NCI-H446 (cell line): Measurements from ENCODE around the gene TRIM9.

Source experiments
- DNase-seq, 2 experiments: peaks; one replicate each; lab custom pipeline; 2025; lab: John Stamatoyannopoulos, UW

The TRIM9 gene

DNA sequence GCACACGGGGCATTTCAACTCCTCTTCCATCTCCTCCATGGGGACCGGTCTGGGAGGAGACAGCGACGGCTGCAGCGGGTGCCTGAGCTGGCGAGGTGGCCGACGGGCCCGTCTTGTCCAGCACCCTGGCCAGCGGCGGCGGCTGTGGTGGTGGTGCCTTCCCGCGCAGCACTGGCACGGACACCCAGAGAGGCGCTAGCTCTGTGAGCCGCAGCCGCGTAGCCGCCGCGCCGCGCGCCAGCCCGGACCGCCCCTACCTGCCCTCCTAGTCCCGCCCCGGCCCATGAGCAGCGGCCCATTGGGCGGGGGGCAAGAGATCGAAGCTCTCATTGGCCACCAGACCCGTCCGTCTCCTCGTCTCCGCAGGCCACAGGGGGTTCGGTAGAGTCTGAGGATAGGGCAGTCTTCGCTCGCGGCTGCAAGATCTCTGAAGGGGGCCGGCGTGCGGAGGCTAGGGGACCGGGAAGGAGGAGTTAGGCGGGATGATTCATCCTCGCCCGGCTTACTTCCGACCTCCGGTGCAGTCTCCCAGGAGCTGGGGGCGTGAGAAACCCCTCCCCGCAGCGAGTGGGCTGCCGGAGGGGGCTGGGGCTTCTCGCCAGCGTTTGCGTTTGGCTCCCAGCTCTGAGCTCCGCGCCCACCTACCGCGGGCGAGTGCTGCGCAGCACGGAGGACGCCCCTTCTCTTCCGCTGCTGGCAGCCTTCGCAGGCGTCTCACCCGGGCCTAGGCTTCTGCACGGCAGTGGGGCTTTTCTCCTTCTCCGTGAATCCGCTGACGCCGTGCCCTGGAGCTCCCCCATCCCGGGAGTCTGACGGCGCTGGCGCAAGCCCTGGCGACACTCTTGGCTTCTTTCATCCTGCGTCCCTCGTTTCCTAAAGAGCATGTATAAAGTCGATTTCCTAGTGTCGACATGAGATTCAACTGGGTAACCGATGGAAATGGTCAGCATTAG is at the start of gene TRIM9:
Gene TRIM9 (minus strand): TSS at position 205 of the 953 bp plus-strand sequence. CDS start 166 bp downstream, at position 39.
- peak; percentile 98 to 99 for DNase-seq

DNA sequence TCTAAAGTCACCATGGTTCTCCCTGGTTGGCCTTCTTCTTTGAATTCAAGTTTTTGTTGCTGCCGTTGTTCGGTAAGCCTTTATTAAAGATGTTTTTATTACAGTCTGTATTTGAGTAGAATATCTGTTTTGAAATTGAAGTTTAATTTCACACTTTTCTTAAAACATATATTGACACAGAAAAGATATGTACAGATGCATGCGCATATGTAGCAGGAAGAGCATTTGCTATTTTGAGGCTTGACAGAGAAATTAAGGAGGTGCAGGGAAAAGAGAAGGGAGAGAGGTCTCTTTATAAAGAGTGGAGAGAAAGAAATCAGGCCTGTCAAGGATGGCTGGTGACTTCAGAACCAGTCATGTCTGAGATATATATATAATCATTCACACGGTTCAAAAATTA is 46.0 kb upstream of the TRIM9 start:
- DNase-seq: no peak

DNA sequence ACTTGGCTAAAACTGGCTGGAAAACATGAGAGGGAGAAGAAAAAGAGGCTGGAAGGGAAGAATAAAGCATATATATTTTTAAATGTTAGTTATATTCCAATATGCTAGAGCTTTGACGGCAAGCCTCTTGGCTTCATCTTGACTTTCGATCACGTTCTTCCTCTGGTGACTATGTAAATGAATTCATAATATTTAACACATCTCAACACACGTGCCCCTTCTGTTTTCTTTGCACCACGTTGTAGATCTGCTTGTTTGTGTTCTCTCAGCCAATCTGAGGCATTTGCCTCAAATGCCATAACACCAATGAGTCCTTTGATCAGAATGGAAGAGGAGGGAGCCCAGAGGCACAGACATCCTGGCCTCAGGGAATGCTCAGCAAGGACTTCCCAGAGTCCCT is 45.4 kb upstream of the TRIM9 start:
- no peak for DNase-seq

DNA sequence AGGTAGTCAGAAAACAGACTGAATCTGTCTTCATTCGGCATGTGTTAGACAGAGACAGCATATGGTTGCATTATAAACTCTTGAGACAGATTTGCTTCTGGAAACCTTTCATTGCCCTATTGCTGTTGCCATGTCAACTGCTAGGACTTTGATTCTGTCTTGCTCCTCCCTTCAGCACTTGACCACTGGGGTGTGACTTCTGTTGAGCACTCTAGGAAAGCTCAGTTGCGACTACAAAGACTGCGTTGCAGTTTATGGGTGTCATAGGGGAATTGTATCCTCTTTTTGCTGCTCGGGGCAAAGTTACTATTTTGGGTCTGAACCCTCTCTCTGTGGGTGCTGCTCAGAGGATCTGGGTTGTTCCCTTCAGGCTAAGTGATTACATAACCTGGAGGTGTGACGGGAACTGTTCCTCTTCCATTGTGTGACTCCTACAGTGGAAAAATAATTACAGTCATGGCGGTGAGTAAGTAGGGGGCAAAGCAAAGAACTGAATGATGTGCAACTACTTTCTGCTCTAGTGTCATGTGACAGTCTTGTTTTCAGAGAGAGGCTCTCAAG is 44.3 kb upstream of the TRIM9 start:
- DNase-seq: peak; percentile 7 to 68

DNA sequence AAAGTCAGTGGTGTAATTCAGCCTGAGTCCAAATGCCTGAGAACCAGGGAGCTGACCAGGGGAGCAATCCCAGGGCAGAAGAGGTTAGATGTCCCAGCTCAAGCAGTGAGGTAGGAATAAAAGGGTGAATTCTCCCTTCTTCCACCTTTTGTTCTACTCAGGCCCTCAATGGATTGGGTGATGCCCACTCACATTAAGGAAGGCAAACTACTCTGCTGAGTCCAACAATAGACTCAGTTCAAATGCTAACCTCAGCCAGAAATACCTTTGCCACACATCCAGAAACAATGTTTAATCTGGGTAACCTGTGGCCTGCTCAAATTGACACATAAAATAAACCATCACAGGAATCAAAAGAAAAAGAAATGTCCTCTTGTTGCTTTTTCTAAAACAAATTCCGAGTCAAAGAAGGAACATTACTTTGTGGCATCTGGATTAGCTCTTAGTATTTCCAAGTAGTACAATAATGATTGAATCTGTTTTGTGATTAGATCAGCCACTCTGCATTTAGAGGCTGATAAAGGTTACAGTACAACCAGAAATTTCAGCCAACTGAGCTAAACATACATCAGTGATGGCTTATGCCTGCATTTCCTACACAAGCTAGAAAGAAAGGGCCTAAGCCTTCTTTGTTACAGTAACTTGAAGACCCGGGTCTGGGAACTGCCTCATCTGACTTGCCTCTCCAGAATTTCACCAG is 43.6 kb upstream of the TRIM9 start:
- DNase-seq: no peak

DNA sequence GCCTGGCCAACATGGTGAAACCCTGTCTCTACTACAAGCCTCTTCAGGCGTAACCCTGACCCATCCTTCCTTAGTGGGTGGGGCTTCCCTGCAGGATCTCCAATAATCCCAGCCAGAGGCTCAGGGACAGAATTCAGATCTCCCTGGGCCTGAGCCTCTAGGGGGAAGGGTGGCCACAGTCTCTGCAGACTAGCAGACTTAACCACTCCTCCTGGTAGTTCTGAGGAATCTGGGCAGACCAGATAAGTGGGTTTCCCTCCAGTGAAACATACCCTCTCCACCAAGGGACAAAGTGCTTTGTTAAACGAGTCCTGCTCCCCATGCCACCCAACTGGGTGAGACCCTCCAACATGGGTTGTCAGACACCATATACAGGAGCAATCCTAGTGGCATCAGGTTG is 36.6 kb upstream of the TRIM9 start:
- DNase-seq: no peak

DNA sequence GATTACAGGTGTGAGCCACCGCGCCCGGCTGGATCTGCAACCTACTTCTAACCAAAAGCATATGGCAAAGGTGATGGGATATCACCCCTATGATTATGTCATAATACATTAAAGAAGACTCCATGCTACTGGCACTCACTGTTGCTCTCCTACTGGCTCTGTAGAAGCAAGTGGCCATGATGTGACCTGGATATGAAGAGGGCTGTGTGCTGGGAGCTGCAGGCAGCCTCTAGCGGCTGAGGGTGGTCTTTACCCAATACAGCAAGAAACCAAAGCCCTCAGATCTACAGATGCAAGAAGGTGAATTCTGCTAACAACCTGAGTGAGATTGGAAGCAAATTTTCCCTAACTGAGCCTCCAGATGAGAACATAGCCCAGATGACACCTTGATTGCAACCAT is 34.2 kb upstream of the TRIM9 start:
- DNase-seq: peak in 1 of 2 experiments; percentile 1

DNA sequence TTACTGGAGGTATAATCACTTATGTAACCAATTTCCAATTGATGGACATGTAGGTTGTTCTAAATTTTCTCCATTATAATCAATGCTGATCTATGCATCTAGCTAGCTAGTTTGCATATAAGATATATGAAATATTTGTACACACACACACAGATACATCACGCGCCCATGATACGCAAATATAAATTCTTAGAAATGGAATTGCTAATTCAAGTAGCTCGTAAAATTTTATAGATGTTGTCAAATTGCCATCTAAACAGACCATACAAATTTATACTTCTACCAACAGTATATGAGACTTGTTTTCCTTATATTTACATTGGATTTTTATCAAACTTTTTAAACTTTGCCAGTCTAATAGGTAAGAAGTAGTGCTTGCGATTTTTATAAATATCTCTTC is 29.1 kb upstream of the TRIM9 start:
- no peak for DNase-seq

DNA sequence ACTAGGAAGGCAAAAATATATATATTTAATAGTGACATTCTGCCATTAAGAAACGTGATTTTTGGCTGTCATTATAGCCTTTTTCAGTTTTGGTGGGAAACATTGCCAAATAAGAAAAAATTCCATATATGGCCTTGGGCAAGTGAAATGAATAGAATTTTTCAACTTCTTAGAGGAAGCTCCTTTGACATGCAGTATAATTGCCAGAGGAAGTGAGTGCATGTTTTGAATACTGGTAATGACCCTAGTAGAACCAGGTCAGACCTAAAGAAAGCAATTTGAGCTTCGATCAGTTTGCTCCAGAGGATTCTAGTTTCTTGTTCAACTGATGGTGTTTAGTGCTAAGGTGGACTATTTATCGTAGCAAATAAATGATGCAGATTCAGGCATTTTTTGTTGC is 26.2 kb upstream of the TRIM9 start:
- no peak for DNase-seq

DNA sequence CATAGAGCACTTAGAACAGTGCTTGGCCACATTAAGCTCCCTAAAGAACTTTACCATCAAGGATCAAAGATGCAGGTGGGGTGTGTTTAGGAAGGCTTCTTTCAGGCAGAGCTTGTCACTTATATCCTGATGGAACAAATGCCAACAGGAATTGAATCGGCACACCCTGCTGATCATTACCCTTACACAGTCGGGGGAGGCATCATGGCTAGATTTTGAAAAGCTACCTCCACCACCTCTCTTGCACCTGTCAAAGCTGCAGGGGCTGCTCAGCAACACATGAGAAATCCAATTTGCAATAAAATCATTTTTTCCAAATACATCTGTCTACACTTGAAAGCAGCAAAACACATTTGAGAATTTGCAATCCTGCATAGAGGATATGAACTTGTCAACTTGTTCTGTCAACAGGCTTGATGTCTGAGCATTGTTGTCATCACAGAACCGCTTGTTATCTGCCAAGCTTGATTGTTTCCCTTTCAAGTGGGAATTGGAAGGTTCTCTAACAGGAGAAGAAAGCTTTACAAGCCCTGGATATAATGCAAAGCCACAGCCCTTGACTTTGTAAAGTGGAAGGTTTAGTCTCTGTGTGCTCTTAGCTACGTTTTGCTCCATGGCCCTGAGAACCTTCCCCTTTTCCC is 24.6 kb upstream of the TRIM9 start:
- no peak for DNase-seq

DNA sequence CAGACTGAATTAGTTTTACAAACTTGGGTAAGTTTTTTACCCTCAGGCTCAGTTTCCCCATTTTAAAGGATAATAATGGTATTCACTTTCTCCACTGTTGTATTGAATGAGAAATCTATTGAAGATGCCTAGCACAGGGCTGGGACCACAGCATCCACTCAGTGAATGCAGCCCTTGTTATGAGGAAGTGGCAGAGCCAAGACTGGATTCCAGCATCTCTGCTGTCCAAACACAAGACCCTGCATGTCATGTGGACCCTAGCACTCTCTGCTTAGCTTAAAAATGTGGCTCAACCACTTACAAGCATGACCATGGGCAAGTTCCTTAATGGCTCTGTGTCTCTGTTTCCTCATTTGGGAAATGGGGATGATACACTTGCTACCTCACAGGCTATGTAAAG is 24.1 kb upstream of the TRIM9 start:
- DNase-seq: no peak

DNA sequence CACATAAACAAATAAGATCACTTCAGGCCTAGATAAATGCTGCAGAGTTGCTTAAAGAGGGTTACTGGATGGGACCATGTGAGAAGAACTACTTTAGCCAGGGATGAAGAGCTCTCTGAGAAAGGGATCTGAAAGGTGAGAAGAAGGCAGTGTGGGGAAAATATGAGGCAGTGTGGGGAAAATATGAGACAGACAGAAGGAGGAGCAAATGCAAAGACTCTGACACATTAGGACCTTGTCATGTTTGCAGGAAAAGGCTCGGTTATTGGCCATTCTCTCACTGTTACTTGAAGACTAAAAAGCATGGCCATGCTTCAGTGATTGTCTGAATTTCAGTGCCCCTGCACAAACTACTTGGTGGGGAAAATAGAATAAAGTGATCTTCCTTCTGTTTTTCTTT is 22.7 kb upstream of the TRIM9 start:
- DNase-seq: no peak

DNA sequence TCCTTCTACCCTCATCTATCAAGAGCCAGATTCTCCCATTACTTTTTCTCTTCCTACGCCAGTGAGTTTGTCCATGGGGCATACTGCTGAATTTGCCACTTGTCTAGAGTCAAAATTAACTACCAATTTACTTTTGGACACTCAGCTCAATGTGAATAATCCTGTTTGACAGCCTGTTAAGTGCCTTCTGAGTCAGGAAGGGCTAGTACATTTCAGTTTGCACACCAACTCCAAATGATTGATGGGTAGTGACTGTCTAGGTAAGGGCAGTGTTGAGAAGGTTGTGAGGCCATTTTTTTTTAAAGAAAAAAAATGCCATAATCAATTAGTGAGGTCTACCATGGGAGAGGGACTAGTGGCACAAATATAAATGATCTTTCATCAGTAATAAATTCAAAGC is 21.8 kb upstream of the TRIM9 start:
- DNase-seq: no peak

DNA sequence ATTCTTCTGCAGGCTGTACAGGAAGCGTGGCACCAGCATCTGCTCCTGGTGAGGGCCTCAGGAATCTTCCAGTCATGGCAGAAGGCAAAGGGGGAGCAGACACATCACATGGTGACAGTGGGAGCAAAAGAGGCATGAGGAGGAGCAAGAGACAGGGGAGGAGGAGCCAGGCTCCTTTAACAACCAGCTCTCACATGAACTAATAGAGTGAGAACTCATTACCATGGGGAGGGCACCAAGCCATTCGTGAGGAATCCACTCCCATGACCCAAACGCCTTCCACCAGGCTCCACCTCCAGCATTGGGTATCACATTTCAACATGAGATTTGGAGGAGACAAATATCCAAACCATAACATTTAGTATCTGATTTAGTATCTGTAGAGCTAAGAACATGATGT is 14.7 kb upstream of the TRIM9 start:
- DNase-seq: no peak

DNA sequence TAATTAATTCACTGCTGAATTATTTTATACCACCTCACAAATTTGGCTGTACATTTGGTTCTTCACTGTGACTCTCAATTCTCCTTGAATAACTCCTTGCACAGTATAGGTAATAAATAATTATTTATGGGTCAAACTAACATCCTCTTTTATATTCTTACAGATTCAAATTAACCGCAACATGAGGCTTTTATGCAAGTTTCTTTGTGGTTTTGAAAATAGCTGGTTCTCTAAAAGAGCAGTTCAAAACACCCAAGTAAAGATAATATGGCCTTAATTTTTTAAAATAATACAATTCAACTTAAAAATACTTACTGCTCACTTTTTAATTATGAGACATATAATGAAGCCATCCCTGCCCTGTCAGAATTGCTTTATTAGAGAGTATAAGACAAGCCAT is 12.9 kb upstream of the TRIM9 start:
- no peak for DNase-seq

DNA sequence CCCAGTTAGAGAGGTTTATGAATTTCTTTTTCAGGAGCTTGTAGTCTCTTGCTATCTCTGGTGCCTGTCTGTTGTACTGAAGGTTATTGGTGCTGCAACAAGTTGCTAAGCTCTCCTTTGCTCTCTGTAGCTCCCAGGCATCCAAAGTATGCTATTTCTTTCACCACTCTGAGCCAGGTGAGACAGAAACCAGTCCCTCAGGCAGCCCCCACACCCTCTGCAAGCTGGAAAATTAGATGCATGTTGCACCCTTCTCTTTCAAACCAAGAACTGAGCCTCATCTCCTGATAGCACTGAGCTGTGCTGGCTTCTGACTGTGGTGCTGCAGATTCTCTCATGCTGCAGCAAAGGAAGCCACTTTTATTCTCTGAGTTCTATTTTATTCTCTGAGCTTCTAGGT is 9.6 kb upstream of the TRIM9 start:
- no peak for DNase-seq

DNA sequence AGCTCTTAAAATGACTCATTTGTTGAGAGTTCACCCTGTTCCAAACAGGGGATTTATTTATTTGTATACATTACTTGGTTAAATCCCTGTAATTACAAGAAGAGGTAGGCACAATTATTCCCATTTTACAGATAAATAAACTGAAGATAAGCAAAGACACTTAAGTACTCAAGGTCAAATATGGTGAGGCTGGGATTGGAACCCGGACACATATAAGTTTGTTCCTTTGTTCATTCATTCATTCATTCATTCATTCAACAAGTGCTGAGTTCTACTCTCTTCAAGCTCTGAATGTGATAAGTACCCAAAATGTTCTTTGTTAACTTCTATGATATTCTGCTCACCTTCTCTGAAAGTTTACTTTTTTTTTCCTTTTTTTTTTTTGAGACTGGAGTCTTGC is 2.4 kb upstream of the TRIM9 start:
- DNase-seq: no peak

DNA sequence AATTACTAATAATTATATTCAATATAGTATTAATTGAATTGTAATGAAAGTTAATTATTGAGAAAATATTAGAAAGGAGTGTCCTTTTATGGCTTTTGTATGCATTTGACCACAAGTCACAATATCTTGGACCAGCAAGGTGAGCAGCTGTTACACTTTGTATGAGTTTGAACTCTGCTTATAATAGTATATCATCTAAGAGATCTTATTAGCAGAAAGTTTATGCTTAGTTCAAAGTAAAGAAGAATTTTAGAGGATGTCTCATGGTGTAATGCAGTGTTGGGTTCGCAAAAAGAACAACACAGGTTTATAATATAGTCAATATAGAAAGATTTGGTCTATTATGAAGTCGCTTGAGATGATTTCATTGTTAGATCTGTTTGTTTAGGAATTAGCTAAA is 2.0 kb upstream of the TRIM9 start:
- no peak for DNase-seq

DNA sequence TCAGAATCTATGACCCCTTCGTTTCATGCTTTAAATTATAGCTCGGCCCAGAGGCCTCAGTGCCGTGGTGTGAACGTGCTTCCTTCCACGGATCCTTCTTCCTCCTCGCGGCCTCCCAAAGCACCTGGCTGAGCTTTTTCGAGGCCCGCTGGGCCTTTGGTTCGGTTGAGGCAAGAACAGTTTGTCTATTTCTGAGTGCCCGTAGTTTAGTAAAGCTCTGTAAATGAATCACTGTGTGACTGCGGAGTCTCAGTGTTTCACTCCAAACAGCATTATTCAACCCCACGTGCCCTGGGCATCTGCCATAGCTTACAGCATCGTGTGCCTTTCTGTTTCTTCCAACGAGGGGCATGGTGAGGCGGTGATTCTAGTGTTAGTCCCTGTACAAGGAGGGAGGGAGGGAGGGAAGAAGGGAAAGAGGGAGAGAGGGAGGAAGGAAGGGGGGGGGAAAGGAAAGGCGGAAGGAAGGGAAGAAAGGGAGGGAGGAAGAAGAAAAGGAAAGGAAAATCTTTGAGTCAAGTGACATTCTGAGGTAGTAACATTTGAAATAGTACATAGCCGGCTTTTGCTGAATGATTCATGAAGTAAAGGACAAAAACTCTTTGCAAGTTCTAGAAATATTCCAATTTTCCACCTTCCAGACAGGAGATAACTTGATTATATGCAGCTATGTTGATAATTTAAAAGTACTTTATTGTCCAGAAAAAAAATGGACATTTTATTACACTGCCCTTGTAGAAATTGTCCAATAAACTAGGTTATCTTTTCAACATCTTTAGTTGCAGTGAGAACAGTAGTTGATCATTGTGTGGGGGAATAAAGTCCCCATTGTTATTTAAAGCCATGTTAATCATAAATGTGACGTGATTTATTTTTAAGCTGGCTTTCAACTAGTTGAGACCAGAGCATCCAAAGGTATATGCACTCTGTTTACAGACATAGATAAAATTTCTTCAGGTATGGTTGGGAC is 1.2 kb upstream of the TRIM9 start:
- DNase-seq: peak; percentile 56 to 60

DNA sequence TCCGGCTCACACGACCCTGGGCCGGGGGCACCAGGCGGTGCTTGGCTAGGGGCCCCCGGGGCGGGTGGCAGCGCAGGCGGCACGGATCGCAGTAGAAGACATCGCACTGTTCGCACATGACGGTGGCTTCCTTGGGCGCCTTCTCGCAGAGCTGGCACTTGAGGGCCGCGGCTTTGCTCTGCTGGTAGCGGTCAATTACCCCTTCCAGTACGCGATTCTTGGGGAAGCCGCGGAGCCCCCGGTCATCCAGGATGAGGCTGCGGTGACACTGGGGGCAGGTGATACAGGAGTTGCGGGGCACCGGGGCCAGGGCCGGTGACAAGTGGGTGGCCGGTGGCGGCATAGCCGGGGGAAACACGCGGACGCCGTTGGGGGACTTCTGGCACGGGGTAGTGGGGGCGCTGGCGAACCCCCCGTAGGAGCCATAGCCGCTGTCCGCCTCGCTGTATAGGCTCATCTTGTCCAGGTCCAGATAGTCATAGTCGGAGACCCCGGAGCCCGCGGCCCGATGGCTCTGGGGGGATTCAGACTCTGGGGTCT is 553 bp downstream of the TRIM9 start:
- peak in 1 of 2 experiments; percentile 31 for DNase-seq
